ENCODE measurements around the gene CRTC3. TPM values are rescaled to one million over a fixed set of nuclear protein-coding genes. Genes with fewer than 3 reads are reported as not detected.

Gene CRTC3
- total RNA-seq, 4 donors from 2014 or later: 46.4 to 66.8 (median 59.8) TPM

DNA sequence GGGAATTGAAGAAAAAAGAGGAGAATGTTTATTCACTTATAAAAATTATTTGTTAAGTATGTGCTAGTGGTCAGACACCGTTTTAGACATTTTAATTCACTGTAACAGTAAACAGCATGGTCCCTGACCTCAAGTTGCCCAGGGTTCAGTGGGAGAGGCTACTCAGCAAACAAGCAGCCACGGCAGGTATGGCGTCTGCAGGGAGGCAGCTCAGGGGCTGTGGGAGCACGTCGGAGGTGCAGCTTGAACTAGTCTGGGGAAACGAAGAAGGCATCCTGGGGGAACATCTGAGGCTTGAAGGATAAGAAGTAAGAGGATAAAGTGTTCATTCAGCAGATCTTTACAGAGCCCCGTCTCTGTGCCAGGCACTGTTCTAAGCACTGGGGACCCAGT lies 66.0 kb downstream of the CRTC3 start:
- intact Hi-C loops (cut with DNase I): loop anchor here (5.0 kb wide), 1 partner anchor 63 kb away; no protein-coding TSS in a partner anchor
- 78% methylated on average over 7 of the region's 7 CpGs for WGBS

DNA sequence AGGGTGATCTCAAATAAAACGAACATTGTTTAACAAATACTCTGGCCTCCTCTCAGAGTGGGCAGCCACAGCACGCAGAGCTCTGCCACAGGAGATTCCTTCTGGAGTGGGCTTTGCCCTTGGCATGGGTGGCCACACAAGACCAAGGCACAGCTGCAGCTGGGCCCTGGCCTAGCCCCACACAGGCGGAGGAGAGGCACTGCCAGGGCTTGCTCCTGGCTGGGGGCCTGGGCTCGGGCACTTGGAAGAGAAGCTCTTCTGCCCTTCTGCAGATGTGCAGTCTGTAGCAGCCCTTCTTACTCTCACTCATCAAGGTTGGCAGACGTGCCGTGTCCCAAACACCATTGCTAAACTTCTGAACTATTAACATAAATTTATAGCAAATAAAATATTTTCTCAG lies 67.2 kb downstream of the CRTC3 start:
- 67% methylated on average over 6 of the region's 6 CpGs for WGBS
- no peak overlapping the region for H3K4me3 ChIP-seq
- intact Hi-C loops (cut with DNase I): loop anchor here (5.0 kb wide), 1 partner anchor 65 kb away; no protein-coding TSS in a partner anchor
- peaks cover 50 to 73% (median 67%) of the 10 kb centered on the region in 4 donors for H3K4me1 ChIP-seq
- DNase-seq (ENCODE audit: extremely low spot score): no peak
- H3K27me3 ChIP-seq: no peaks in the 10 kb centered on the region
- no peak for TF ChIP-seq EP300 (IDR thresholded peaks at IDR 0.05)
- H3K27ac ChIP-seq (replicated peaks in 1 of 4): peak overlapping the region; percentile 63 to 65 (median 64)
- no peaks in the 10 kb centered on the region for H3K9me3 ChIP-seq
- H3K36me3 ChIP-seq: peaks cover 0 to 28% (median 10%) of the 10 kb centered on the region in 4 donors

More for the DNA sequence above, 66.0 kb downstream of the CRTC3 start:
- H3K27me3 ChIP-seq: no peaks in the 10 kb centered on the region
- TF ChIP-seq POLR2AphosphoS5 (IDR thresholded peaks at IDR 0.05) (no peak), POLR2A (IDR thresholded peaks at IDR 0.05; ENCODE audit: low read depth) (no peak), EP300 (IDR thresholded peaks at IDR 0.05) (no peak)
- TF ChIP-seq, protein P1, sequence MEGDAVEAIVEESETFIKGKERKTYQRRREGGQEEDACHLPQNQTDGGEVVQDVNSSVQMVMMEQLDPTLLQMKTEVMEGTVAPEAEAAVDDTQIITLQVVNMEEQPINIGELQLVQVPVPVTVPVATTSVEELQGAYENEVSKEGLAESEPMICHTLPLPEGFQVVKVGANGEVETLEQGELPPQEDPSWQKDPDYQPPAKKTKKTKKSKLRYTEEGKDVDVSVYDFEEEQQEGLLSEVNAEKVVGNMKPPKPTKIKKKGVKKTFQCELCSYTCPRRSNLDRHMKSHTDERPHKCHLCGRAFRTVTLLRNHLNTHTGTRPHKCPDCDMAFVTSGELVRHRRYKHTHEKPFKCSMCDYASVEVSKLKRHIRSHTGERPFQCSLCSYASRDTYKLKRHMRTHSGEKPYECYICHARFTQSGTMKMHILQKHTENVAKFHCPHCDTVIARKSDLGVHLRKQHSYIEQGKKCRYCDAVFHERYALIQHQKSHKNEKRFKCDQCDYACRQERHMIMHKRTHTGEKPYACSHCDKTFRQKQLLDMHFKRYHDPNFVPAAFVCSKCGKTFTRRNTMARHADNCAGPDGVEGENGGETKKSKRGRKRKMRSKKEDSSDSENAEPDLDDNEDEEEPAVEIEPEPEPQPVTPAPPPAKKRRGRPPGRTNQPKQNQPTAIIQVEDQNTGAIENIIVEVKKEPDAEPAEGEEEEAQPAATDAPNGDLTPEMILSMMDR (IDR thresholded peaks at IDR 0.05): no peak
- peaks cover 50 to 85% (median 74%) of the 10 kb centered on the region in 4 donors for H3K4me1 ChIP-seq
- H3K36me3 ChIP-seq: peaks cover 0 to 22% (median 6%) of the 10 kb centered on the region in 4 donors
- no peak for DNase-seq (ENCODE audit: extremely low spot score)
- peak overlapping the region; percentile 1 to 64 (median 52) for H3K27ac ChIP-seq (replicated peaks in 1 of 4)
- no peak overlapping the region for H3K4me3 ChIP-seq
- H3K9me3 ChIP-seq: no peaks in the 10 kb centered on the region

DNA sequence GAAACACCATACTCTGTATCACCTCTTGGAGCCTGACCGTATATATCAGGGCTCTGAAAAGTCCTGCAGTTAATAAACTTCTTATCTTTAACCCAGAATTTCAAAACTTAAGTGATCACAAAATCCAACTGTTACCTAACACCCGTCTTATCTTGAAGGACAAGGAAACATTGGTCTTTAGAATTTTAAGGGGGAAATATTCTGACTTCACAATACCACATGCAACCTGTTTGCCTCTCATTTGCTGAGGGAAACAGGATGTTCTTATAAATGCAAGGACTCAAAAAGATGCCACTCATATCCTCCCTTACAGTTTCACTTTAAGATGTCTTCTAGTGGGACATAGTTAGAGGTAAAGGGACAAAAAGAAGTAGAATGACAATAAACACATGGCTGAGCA lies 67.9 kb downstream of the CRTC3 start:
- Histone ChIP-seq H3K9me3 (no peaks in the 10 kb centered on the region), H3K4me1 (peaks cover 50 to 67% (median 64%) of the 10 kb centered on the region in 4 donors), H3K4me3 (no peak overlapping the region), H3K36me3 (peaks cover 0 to 34% (median 12%) of the 10 kb centered on the region in 4 donors), H3K27ac (replicated peaks in 1 of 4) (peak overlapping the region; percentile 63 to 65 (median 64)), H3K27me3 (no peaks in the 10 kb centered on the region)
- no peak for DNase-seq (ENCODE audit: extremely low spot score)
- WGBS: 86% methylated on average over 2 of the region's 2 CpGs
- intact Hi-C loops (cut with DNase I): loop anchor here (5.0 kb wide), 1 partner anchor 65 kb away; no protein-coding TSS in a partner anchor
- TF ChIP-seq EP300 (IDR thresholded peaks at IDR 0.05) (no peak), POLR2A (IDR thresholded peaks at IDR 0.05; ENCODE audit: low read depth) (no peak)
- TF ChIP-seq, protein P1 (IDR thresholded peaks at IDR 0.05): no peak

DNA sequence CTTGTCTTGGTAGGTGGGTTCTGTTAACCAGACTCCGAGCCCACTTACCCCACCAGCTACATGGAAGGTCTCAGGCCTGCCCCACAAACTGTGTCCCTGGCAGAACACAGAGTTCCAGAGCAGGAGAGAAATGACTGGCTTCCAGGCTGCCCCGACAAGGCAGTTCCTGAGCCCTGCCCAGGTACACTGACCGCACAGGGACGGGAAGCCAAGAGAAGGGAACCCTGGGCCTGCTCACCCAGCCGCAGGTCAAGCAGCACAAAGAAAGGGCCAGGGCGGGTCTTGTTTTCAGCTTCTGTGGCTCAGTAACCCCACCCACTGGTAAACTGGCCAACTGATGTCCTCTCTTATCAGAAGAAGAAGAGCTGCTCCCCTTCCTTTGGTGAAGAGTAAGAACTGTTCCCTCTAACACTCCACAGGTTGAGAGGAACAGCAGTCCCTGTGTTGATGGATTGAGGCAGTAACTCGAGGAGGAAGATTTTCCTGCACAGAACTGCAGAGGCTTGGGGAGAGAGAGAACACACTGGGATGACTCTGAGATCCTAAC lies 68.4 kb downstream of the CRTC3 start:
- H3K4me3 ChIP-seq: no peak overlapping the region
- 57% methylated on average over 3 of the region's 7 CpGs for WGBS
- H3K27ac ChIP-seq (replicated peaks in 1 of 4): peak overlapping the region; percentile 63 to 65 (median 64)
- H3K36me3 ChIP-seq: peaks cover 0 to 38% (median 14%) of the 10 kb centered on the region in 4 donors
- DNase-seq (ENCODE audit: extremely low spot score): no peak
- H3K4me1 ChIP-seq: peaks cover 50 to 64% (median 61%) of the 10 kb centered on the region in 4 donors
- intact Hi-C loops (cut with DNase I): loop anchor here (5.0 kb wide), 1 partner anchor 66 kb away; no protein-coding TSS in a partner anchor
- H3K9me3 ChIP-seq: no peaks in the 10 kb centered on the region
- TF ChIP-seq POLR2A (IDR thresholded peaks at IDR 0.05; ENCODE audit: low read depth) (no peak), POLR2AphosphoS5 (IDR thresholded peaks at IDR 0.05) (peak; percentile 38), EP300 (IDR thresholded peaks at IDR 0.05) (no peak)
- TF ChIP-seq, protein P1 (IDR thresholded peaks at IDR 0.05): peak in 1 of 3 experiments; percentile 14
- no peaks in the 10 kb centered on the region for H3K27me3 ChIP-seq

DNA sequence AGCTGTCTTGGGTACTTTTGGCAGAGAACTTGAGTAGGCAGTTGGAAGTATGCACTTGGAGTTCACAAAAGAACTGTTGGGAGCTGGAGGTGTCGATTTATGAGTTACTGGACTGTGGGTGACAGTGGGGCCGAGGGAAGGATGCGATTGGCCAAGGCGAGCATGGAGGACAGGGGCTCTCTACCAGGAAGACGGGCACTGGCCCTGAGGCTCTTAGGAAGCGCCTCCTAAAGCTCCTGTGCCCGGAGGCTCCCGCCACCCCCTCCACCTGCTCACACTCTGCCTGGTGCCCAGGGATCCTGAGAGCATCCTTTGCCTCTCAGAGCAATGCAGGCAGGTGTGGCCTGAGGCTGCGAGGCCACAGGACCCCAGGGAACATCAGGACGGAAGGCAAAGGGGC lies 69.0 kb downstream of the CRTC3 start:
- H3K36me3 ChIP-seq: peaks cover 0 to 38% (median 14%) of the 10 kb centered on the region in 4 donors
- peaks cover 45 to 58% (median 56%) of the 10 kb centered on the region in 4 donors for H3K4me1 ChIP-seq
- peak overlapping the region; percentile 63 to 65 (median 64) for H3K27ac ChIP-seq (replicated peaks in 1 of 4)
- no peak overlapping the region for H3K4me3 ChIP-seq
- no peak for DNase-seq (ENCODE audit: extremely low spot score)
- TF ChIP-seq EP300 (IDR thresholded peaks at IDR 0.05) (no peak), POLR2AphosphoS5 (IDR thresholded peaks at IDR 0.05) (no peak)
- TF ChIP-seq, protein P1 (IDR thresholded peaks at IDR 0.05): no peak
- H3K27me3 ChIP-seq: no peaks in the 10 kb centered on the region
- intact Hi-C loops (cut with DNase I): loop anchor here (5.0 kb wide), 1 partner anchor 66 kb away; no protein-coding TSS in a partner anchor
- WGBS: 86% methylated on average over 10 of the region's 10 CpGs
- no peaks in the 10 kb centered on the region for H3K9me3 ChIP-seq

Data from esophagus muscularis mucosa (tissue), 4 donors.